ENCODE data around the gene GNAT1. TPM values are rescaled to one million over a fixed set of nuclear protein-coding genes. Genes with fewer than 3 reads are reported as not detected.
A peak's percentile ranks its signal among the peaks of the same experiment; 100 is the strongest.

The GNAT1 gene
- total RNA-seq, 4 donors from 2014 or later, result not detected

DNA sequence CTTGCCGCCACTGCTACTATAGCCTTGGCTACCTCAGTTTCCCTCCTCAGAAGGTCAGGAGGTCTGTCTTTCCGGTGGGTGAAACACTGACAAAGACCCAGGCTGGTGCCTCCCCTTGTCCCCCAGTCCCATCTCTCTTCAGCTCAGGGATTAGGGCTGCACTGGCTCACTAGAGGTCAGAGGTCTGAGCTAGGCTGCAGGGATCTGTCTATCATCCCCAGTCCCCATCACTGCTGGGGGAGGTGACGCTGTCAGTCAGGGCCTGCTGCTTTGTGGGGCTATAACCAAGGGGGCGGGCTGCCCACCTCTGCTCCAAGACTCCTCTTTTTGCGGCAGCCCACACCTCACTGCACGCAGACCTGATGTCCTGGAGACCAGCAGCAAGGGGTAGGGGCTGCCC lies 22.6 kb upstream of the GNAT1 start:
- intact Hi-C loops (cut with DNase I), result no loop called here
- no peak for TF ChIP-seq POLR2A (IDR thresholded peaks at IDR 0.05)
- TF ChIP-seq, protein P1, sequence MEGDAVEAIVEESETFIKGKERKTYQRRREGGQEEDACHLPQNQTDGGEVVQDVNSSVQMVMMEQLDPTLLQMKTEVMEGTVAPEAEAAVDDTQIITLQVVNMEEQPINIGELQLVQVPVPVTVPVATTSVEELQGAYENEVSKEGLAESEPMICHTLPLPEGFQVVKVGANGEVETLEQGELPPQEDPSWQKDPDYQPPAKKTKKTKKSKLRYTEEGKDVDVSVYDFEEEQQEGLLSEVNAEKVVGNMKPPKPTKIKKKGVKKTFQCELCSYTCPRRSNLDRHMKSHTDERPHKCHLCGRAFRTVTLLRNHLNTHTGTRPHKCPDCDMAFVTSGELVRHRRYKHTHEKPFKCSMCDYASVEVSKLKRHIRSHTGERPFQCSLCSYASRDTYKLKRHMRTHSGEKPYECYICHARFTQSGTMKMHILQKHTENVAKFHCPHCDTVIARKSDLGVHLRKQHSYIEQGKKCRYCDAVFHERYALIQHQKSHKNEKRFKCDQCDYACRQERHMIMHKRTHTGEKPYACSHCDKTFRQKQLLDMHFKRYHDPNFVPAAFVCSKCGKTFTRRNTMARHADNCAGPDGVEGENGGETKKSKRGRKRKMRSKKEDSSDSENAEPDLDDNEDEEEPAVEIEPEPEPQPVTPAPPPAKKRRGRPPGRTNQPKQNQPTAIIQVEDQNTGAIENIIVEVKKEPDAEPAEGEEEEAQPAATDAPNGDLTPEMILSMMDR (IDR thresholded peaks at IDR 0.05), result no peak
- Histone ChIP-seq H3K9me3 (no peaks in the 10 kb centered on the region), H3K27me3 (no peaks in the 10 kb centered on the region), H3K4me3 (replicated peaks in 1 of 3) (no peak overlapping the region), H3K4me1 (peaks cover 56 to 86% of the 10 kb centered on the region in 2 donors), H3K36me3 (no peaks in the 10 kb centered on the region), H3K27ac (peak overlapping the region; percentile 90 to 93 (median 92))
- 87 to 89% methylated on average over 3 to 6 of the region's 6 CpGs for WGBS, 2 donors
- no peak for DNase-seq

GRCh38 chr3:50169232-50169832 lies 22.1 kb upstream of the GNAT1 start:
- Histone ChIP-seq H3K9me3 (no peaks in the 10 kb centered on the region), H3K27ac (peak overlapping the region; percentile 67 to 93 (median 92)), H3K36me3 (peaks cover 0 to 2% of the 10 kb centered on the region in 2 donors), H3K4me1 (peaks cover 51 to 81% of the 10 kb centered on the region in 2 donors), H3K27me3 (no peaks in the 10 kb centered on the region), H3K4me3 (replicated peaks in 1 of 3) (no peak overlapping the region)
- DNase-seq, result no peak
- 69 to 78% methylated on average over 7 to 10 of the region's 11 CpGs for WGBS, 2 donors
- TF ChIP-seq POLR2A (IDR thresholded peaks at IDR 0.05), result no peak
- TF ChIP-seq, protein P1 (IDR thresholded peaks at IDR 0.05), result no peak
- intact Hi-C loops (cut with DNase I), result no loop called here

GRCh38 chr3:50169858-50170257 lies 21.6 kb upstream of the GNAT1 start:
- DNase-seq, result no peak
- TF ChIP-seq POLR2A (IDR thresholded peaks at IDR 0.05), result no peak
- TF ChIP-seq, protein P1 (IDR thresholded peaks at IDR 0.05), result no peak
- Histone ChIP-seq H3K4me3 (replicated peaks in 1 of 3) (no peak overlapping the region), H3K27me3 (no peaks in the 10 kb centered on the region), H3K27ac (peak overlapping the region; percentile 67 to 93 (median 92)), H3K4me1 (peaks cover 45 to 76% of the 10 kb centered on the region in 2 donors), H3K9me3 (no peaks in the 10 kb centered on the region), H3K36me3 (peaks cover 0 to 7% of the 10 kb centered on the region in 2 donors)
- intact Hi-C loops (cut with DNase I), result no loop called here
- WGBS, 2 donors, result 67 to 86% methylated on average over 1 of the region's 1 CpG

GRCh38 chr3:50170689-50171088 lies 20.7 kb upstream of the GNAT1 start:
- intact Hi-C loops (cut with DNase I), result no loop called here
- no peak overlapping the region for H3K4me3 ChIP-seq (replicated peaks in 1 of 3)
- H3K4me1 ChIP-seq, result peaks cover 37 to 67% of the 10 kb centered on the region in 2 donors
- H3K9me3 ChIP-seq, result no peaks in the 10 kb centered on the region
- H3K36me3 ChIP-seq, result peaks cover 6 to 11% of the 10 kb centered on the region in 2 donors
- DNase-seq, result no peak
- peak overlapping the region; percentile 44 to 93 (median 67) for H3K27ac ChIP-seq
- H3K27me3 ChIP-seq, result no peaks in the 10 kb centered on the region
- 78 to 88% methylated on average over 7 to 10 of the region's 10 CpGs for WGBS, 2 donors
- TF ChIP-seq, protein P1 (IDR thresholded peaks at IDR 0.05), result no peak
- no peak for TF ChIP-seq POLR2A (IDR thresholded peaks at IDR 0.05)

GRCh38 chr3:50171540-50172301 lies 19.7 kb upstream of the GNAT1 start:
- Histone ChIP-seq H3K27ac (peak overlapping the region; percentile 44 to 67 (median 56)), H3K36me3 (peaks cover 6 to 11% of the 10 kb centered on the region in 2 donors), H3K4me3 (replicated peaks in 1 of 3) (no peak overlapping the region), H3K9me3 (no peaks in the 10 kb centered on the region), H3K4me1 (peaks cover 27 to 57% of the 10 kb centered on the region in 2 donors), H3K27me3 (no peaks in the 10 kb centered on the region)
- no peak for TF ChIP-seq POLR2A (IDR thresholded peaks at IDR 0.05)
- TF ChIP-seq, protein P1 (IDR thresholded peaks at IDR 0.05), result no peak
- DNase-seq, result peak; percentile 48 to 67
- 43 to 76% methylated on average over 15 to 16 of the region's 21 CpGs for WGBS, 2 donors
- intact Hi-C loops (cut with DNase I), result no loop called here

All from thyroid gland (tissue), 4 donors.